GM12878 (cell line): Measurements from ENCODE around the gene TMEM266. TPM values are rescaled to one million over a fixed set of nuclear protein-coding genes. Genes with fewer than 3 reads are reported as not detected.

ENCODE experiments used
- ATAC-seq: fragments of 200-7000 bp; cut with Tn5 transposase; 3 replicates; pipeline ENCODE4 v1.9.1; 2020; ENCODE audit warnings: mild to moderate bottlenecking, moderate library complexity
- BruUV-seq: library from RNA; stranded (reverse); fragments of 400-500 nt; replicated peaks from 2 replicates; lab custom pipeline; 2021; lab: Mats Ljungman, UMichigan
- CTCF ChIA-PET: fragments of 300-600 bp; sonication (Branson Sonifier 250); formaldehyde crosslinking; extraction: SDS; loops from one replicate; lab custom pipeline; 2021; ENCODE audit warnings: inconsistent platforms; lab: Yijun Ruan, JAX
- POLR2A ChIA-PET: fragments of 350-600 bp; formaldehyde crosslinking; extraction: SDS; loops from one replicate; lab custom pipeline; 2021; ENCODE audit warnings: inconsistent platforms; lab: Charles Lee
- RAD21 ChIA-PET: fragments of 300-600 bp; sonication (Branson Sonifier 250); formaldehyde crosslinking; loops from one replicate; lab custom pipeline; 2023; ENCODE audit warnings: antibody characterized with exemption; ENCODE audit not compliant: unreplicated experiment; lab: Charles Lee
- SMC1A ChIA-PET: fragments of 300-600 bp; sonication (Branson Sonifier 250); formaldehyde crosslinking; loops from one replicate; lab custom pipeline; 2023; ENCODE audit not compliant: unreplicated experiment, uncharacterized antibody; lab: Charles Lee
- DNase-seq: peaks from one replicate; pipeline ENCODE4 v3.0.0-alpha.2; 2011; ENCODE audit warnings: low read depth, low spot score
- FAIRE-seq: peaks from 3 replicates; lab custom pipeline; 2011; peaks lifted over from hg19 to GRCh38; lab: Jason Lieb, UNC
- H2AFZ ChIP-seq: 2 replicates; pipeline ENCODE4 v1.6.0; 2011; ENCODE audit warnings: low read depth, low read length, control low read depth; ENCODE audit not compliant: control insufficient read depth
- H3K27ac ChIP-seq: 2 replicates; pipeline ENCODE4 v1.5.1; 2011; ENCODE audit warnings: control low read depth; ENCODE audit not compliant: control insufficient read depth, insufficient read depth
- H3K27me3 ChIP-seq, 2 experiments: replicated peaks in 1 of 2; 2 replicates each; pipeline versions ENCODE4 v1.6.0 to v1.6.1; 2011; ENCODE audit warnings: low read length in 1 of 2; ENCODE audit not compliant: control insufficient read depth in 2 of 2, insufficient read depth in 2 of 2
- H3K36me3 ChIP-seq, 2 experiments: 2 replicates each; pipeline ENCODE4 v1.5.1; 2011; ENCODE audit warnings: low read length in 1 of 2; ENCODE audit not compliant: control insufficient read depth in 2 of 2, insufficient read depth in 2 of 2
- H3K4me1 ChIP-seq: 2 replicates; pipeline ENCODE4 v1.6.1; 2011; ENCODE audit warnings: mild to moderate bottlenecking, low read length, moderate library complexity, mixed read lengths; ENCODE audit not compliant: control insufficient read depth, insufficient read depth
- H3K4me2 ChIP-seq: 2 replicates; pipeline ENCODE4 v1.6.0; 2011; ENCODE audit warnings: control low read depth; ENCODE audit not compliant: control insufficient read depth, insufficient read depth
- H3K4me3 ChIP-seq: fragments of 200-600 bp; sonication (generic); 2 replicates; pipeline ENCODE4 v1.5.1; 2016
- H3K79me2 ChIP-seq: 2 replicates; pipeline ENCODE4 v1.6.0; 2011; ENCODE audit warnings: low read length; ENCODE audit not compliant: control insufficient read depth, insufficient read depth
- H3K9ac ChIP-seq: 2 replicates; pipeline ENCODE4 v1.8.0; 2011; ENCODE audit warnings: low read length, control low read depth, mixed read lengths; ENCODE audit not compliant: control insufficient read depth, insufficient read depth
- H3K9me3 ChIP-seq: replicated peaks from 3 replicates; pipeline ENCODE4 v1.5.1; 2011; ENCODE audit warnings: mild to moderate bottlenecking, low read length; ENCODE audit not compliant: control insufficient read depth, insufficient read depth
- H4K20me1 ChIP-seq: 2 replicates; pipeline ENCODE4 v1.6.0; 2011; ENCODE audit not compliant: control insufficient read depth, insufficient read depth
- IKZF1 ChIP-seq: fragments of 450-650 bp; conservative IDR thresholded peaks from 2 replicates; pipeline ENCODE4 v1.6.1; 2017; ENCODE audit warnings: antibody characterized with exemption, mild to moderate bottlenecking
- PAX8 ChIP-seq: fragments of 450-650 bp; IDR thresholded peaks from 2 replicates; pipeline ENCODE4 v1.6.1; 2017; ENCODE audit warnings: mild to moderate bottlenecking, moderate library complexity
- POU2F2 ChIP-seq: IDR thresholded peaks from 3 replicates; pipeline ENCODE4 v1.6.1; 2011; ENCODE audit warnings: low read depth, mild to moderate bottlenecking, low read length, borderline replicate concordance
- RAD21 ChIP-seq: IDR thresholded peaks from 2 replicates; pipeline ENCODE4 v1.6.1; 2011; ENCODE audit warnings: mild to moderate bottlenecking, low read depth, low read length, moderate library complexity; ENCODE audit not compliant: insufficient read depth
- RB1 ChIP-seq: fragments of 450-650 bp; formaldehyde crosslinking; IDR thresholded peaks from 2 replicates; pipeline ENCODE4 v1.6.1; 2017; ENCODE audit warnings: mild to moderate bottlenecking, borderline replicate concordance
- RUNX3 ChIP-seq: IDR thresholded peaks from 2 replicates; pipeline ENCODE4 v1.6.1; 2012; ENCODE audit warnings: low read length, inconsistent platforms
- TCF7 ChIP-seq: IDR thresholded peaks from 2 replicates; pipeline ENCODE4 v1.6.1; 2014; ENCODE audit warnings: antibody characterized with exemption, borderline replicate concordance
- YBX1 ChIP-seq: fragments of 450-650 bp; IDR thresholded peaks from 2 replicates; pipeline ENCODE4 v1.6.1; 2016; ENCODE audit warnings: antibody characterized with exemption
- YY1 ChIP-seq: IDR thresholded peaks from 2 replicates; pipeline ENCODE4 v1.6.1; 2011; ENCODE audit warnings: low read depth, mild to moderate bottlenecking, low read length
- ZNF274 ChIP-seq: IDR thresholded peaks from one replicate; pipeline ENCODE4 v1.8.0; 2011; ENCODE audit not compliant: insufficient read length, insufficient read depth
- ZSCAN29 ChIP-seq: fragments of 450-650 bp; IDR thresholded peaks from 2 replicates; pipeline ENCODE4 v1.6.1; 2017; ENCODE audit warnings: mild to moderate bottlenecking, moderate library complexity
- WGBS: methylation state at CpG from one replicate; pipeline ENCODE4 v1.1.6; 2016; ENCODE audit warnings: low lambda C conversion rate; ENCODE audit not compliant: insufficient replicate concordance, insufficient coverage; ENCODE audit errors: missing lambda C conversion rate; 5-methylcytosine and 5-hydroxymethylcytosine counted together
- in situ Hi-C: fragments of 300-500 bp; cut with MboI; formaldehyde crosslinking; loops from 9 replicates; pipeline ENCODE4 v1.14.3; 2018; ENCODE audit warnings: mixed read lengths
- intact Hi-C: fragments of 100-400 bp; cut with micrococcal nuclease; formaldehyde crosslinking; loops from one replicate; pipeline ENCODE4 v1.14.2; 2022; ENCODE audit not compliant: unreplicated experiment
- polyA plus RNA-seq, 11 experiments: library from polyadenylated mRNA; depleted of rRNA in 4 of 11; unstranded in 6 of 11; stranded (reverse) in 5 of 11; fragments of >200 nt; fragmentation: Nextera tagmentation in 4 of 11; fragmentation: Illumina TruSeq in 1 of 11; extraction: Ambion mirVana in 4 of 11; extraction: Trizol in 1 of 11; gene quantifications; 1 replicate in 1 of 11; 2 replicates in 10 of 11; pipeline versions ENCODE4 v1.2.1 to v1.2.3, GENCODE V29; 2011 to 2016; ENCODE audit warnings: inconsistent platforms in 2 of 11, missing spikeins in 2 of 11, low read depth in 1 of 11
- total RNA-seq, 4 experiments: library from RNA; depleted of rRNA in 3 of 4; stranded (reverse); fragments of >200 nt in 3 of 4; fragmentation: Illumina TruSeq in 1 of 4; extraction: Trizol in 1 of 4; gene quantifications; 2 replicates each; pipeline versions ENCODE4 v1.2.1 to v1.2.3, GENCODE V29; 2013 to 2021
- TF ChIP-seq, protein P1 (sequence below): fragments of 450-650 bp; conservative IDR thresholded peaks from 2 replicates; pipeline ENCODE4 v1.6.1; 2017; ENCODE audit warnings: mild to moderate bottlenecking, moderate library complexity
- TF ChIP-seq, protein P2 (sequence below): fragments of 450-650 bp; formaldehyde crosslinking; IDR thresholded peaks from 2 replicates; pipeline ENCODE4 v1.4.0; 2022; ENCODE audit warnings: mild to moderate bottlenecking, moderate library complexity

TMEM266 gene
- total and polyA plus RNA-seq, 10 of the 15 experiments (the other 5 are each of a cell fraction or from before 2014, with no cell fraction given) = 0.11 to 0.70 (median 0.39) TPM

DNA sequence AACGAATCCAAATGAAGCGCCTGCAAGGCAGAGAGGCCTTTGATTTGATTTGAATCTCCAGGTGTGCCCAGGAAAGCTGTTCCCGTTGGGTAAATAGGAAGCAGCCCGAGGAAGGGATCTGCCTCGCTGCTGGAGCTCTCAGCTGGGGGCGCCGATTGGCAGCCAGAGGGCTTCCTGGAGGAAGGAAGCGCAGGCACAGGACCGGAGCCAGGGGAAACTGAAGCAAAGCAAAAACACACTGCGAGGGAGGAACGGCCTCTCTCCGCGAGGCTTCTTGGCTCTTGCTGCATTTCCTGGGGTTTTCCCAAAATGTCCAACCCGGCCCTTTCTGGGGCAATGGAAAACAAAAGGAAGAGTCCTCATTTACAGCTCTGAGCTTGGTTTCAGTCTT, 80.3 kb downstream of the TMEM266 start:
- TF ChIP-seq TCF7 (no peak), YY1 (no peak), YBX1 (no peak), POU2F2 (no peak), IKZF1 (no peak), ZSCAN29 (no peak), PAX8 (no peak), RB1 (no peak), ZNF274 (no peak), RUNX3 (no peak), RAD21 (no peak)
- TF ChIP-seq, protein P1, sequence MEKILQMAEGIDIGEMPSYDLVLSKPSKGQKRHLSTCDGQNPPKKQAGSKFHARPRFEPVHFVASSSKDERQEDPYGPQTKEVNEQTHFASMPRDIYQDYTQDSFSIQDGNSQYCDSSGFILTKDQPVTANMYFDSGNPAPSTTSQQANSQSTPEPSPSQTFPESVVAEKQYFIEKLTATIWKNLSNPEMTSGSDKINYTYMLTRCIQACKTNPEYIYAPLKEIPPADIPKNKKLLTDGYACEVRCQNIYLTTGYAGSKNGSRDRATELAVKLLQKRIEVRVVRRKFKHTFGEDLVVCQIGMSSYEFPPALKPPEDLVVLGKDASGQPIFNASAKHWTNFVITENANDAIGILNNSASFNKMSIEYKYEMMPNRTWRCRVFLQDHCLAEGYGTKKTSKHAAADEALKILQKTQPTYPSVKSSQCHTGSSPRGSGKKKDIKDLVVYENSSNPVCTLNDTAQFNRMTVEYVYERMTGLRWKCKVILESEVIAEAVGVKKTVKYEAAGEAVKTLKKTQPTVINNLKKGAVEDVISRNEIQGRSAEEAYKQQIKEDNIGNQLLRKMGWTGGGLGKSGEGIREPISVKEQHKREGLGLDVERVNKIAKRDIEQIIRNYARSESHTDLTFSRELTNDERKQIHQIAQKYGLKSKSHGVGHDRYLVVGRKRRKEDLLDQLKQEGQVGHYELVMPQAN = no peak
- TF ChIP-seq, protein P2, sequence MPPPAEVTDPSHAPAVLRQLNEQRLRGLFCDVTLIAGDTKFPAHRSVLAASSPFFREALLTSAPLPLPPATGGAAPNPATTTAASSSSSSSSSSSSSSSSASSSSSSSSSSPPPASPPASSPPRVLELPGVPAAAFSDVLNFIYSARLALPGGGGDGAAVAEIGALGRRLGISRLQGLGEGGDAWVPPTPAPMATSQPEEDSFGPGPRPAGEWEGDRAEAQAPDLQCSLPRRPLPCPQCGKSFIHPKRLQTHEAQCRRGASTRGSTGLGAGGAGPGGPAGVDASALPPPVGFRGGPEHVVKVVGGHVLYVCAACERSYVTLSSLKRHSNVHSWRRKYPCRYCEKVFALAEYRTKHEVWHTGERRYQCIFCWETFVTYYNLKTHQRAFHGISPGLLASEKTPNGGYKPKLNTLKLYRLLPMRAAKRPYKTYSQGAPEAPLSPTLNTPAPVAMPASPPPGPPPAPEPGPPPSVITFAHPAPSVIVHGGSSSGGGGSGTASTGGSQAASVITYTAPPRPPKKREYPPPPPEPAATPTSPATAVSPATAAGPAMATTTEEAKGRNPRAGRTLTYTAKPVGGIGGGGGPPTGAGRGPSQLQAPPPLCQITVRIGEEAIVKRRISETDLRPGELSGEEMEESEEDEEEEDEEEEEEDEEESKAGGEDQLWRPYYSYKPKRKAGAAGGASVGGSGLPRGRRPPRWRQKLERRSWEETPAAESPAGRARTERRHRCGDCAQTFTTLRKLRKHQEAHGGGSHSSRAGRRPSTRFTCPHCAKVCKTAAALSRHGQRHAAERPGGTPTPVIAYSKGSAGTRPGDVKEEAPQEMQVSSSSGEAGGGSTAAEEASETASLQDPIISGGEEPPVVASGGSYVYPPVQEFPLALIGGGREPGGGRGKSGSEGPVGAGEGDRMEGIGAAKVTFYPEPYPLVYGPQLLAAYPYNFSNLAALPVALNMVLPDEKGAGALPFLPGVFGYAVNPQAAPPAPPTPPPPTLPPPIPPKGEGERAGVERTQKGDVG = no peak
- TF ChIP-seq, all 136 proteins: peak for 0
- Histone ChIP-seq H3K27ac (no peak overlapping the region), H3K9me3 (no peaks in the 10 kb centered on the region), H3K27me3 (no peaks in the 10 kb centered on the region; a peak in 1 of 4 replicates), H2AFZ (no peak overlapping the region), H4K20me1 (no peaks in the 10 kb centered on the region), H3K9ac (no peak overlapping the region), H3K79me2 (no peaks in the 10 kb centered on the region), H3K4me1 (no peaks in the 10 kb centered on the region), H3K4me2 (no peak overlapping the region), H3K36me3 (no peaks in the 10 kb centered on the region), H3K4me3 (no peak overlapping the region)
- no peak for ATAC-seq
- WGBS = 26% methylated on average over 14 of the region's 14 CpGs
- SMC1A ChIA-PET = interaction anchor here (0.9 to 8.2 kb wide), 13 partner anchors 10 to 335 kb away, joined by 3 to 217 read pairs (median 6); partner anchors contain the start of gene TMEM266
- no peak for FAIRE-seq
- POLR2A ChIA-PET = interaction anchor here (0.5 to 3.3 kb wide), 3 partner anchors 80 to 1010 kb away, joined by 3 to 23 read pairs (median 4); partner anchors contain the start of gene TMEM266
- RAD21 ChIA-PET = interaction anchor here (0.9 to 9.6 kb wide), 17 partner anchors 10 to 338 kb away, joined by 3 to 214 read pairs (median 5); partner anchors contain the start of gene TMEM266
- in situ Hi-C loops = loop anchor here (5.0 kb wide), 1 partner anchor 328 kb away; no protein-coding TSS in a partner anchor
- no peak for DNase-seq
- intact Hi-C loops = no loop called here
- BruUV-seq = no TSS peak
- CTCF ChIA-PET = interaction anchor here (0.7 to 13.1 kb wide), 53 partner anchors 10 to 502 kb away, joined by 3 to 347 read pairs (median 4); partner anchors contain the start of genes TMEM266 and UBE2Q2
